Thymus (tissue), 11 donors: ENCODE data around the gene TMEFF1. TPM values are rescaled to one million over a fixed set of nuclear protein-coding genes. Genes with fewer than 3 reads are reported as not detected.

Experiments used
- DNase-seq, 9 donors: peaks; one replicate each; pipeline ENCODE4 v3.0.0-alpha.2; 2013; ENCODE audit warnings: low spot score in 9 of 9, low read depth in 6 of 9, missing footprints in 1 of 9
- H3K27ac ChIP-seq, 2 donors: one replicate each; pipeline ENCODE4 v1.5.1; 2013; ENCODE audit warnings: control low read depth in 1 of 2, low read depth in 1 of 2, low read length in 1 of 2, mild to moderate bottlenecking in 1 of 2, moderate library complexity in 1 of 2
- H3K27me3 ChIP-seq, 2 donors: one replicate each; pipeline ENCODE4 v1.5.1; 2013; ENCODE audit warnings: low read length in 1 of 2; ENCODE audit not compliant: control insufficient read depth in 2 of 2, insufficient read depth in 1 of 2
- H3K36me3 ChIP-seq, 2 donors: one replicate each; pipeline ENCODE4 v1.5.1; 2013; ENCODE audit warnings: low read length in 1 of 2, mild to moderate bottlenecking in 1 of 2, moderate library complexity in 1 of 2; ENCODE audit not compliant: control insufficient read depth in 2 of 2, insufficient read depth in 2 of 2
- H3K4me1 ChIP-seq, 2 donors: one replicate each; pipeline ENCODE4 v1.5.1; 2013; ENCODE audit warnings: low read length in 2 of 2; ENCODE audit not compliant: control insufficient read depth in 2 of 2, insufficient read depth in 2 of 2
- H3K4me3 ChIP-seq, 2 donors: one replicate each; pipeline ENCODE4 v1.5.1; 2013; ENCODE audit warnings: low read length in 2 of 2, control low read depth in 1 of 2, mild to moderate bottlenecking in 1 of 2
- H3K9me3 ChIP-seq, 2 donors: one replicate each; pipeline ENCODE4 v1.5.1; 2013; ENCODE audit warnings: low read length in 1 of 2, mild to moderate bottlenecking in 1 of 2; ENCODE audit not compliant: control insufficient read depth in 2 of 2, insufficient read depth in 1 of 2
- WGBS: extraction: QIAGEN DNeasy Blood & Tissue Kit; methylation state at CpG from one replicate; pipeline ENCODE4 v1.1.7; 2013; 5-methylcytosine and 5-hydroxymethylcytosine counted together
- polyA plus RNA-seq: library from polyadenylated mRNA; stranded (reverse); fragments of 200-250 nt; gene quantifications from one replicate; pipeline ENCODE4 v1.2.3, GENCODE V29; 2013
- total RNA-seq: library from RNA; stranded (reverse); fragments of 120-200 nt; gene quantifications from one replicate; pipeline ENCODE4 v1.2.4, GENCODE V29; 2013
- donor health status: healthy.

The TMEFF1 gene
- total and polyA plus RNA-seq, 2 donors: 0.02 to 1.4 TPM

DNA sequence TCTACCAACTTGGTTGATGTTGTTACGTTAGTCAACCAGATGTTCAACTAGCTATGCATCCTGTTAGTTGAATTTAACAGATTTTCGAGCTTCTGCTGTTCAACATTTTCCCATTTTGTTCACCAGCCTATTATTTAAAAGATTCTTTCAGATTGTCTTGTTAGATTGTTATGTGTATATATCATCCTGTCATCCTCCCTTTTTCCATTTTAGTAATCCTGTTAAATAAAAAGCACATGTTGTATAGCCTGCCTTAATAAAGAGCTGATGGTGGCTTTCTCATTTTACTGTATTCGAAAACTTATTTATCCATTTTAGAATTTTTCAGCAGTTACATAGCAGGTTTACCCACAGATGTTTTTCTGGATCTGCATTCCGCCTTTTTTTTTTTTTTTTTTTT is 4.3 kb downstream of the TMEFF1 start:
- H3K9me3 ChIP-seq: no peaks in the 10 kb centered on the region
- no peaks in the 10 kb centered on the region for H3K36me3 ChIP-seq
- no peak for DNase-seq
- no peak overlapping the region for H3K27ac ChIP-seq
- peaks cover 0 to 13% of the 10 kb centered on the region in 2 donors for H3K27me3 ChIP-seq
- H3K4me3 ChIP-seq: no peak overlapping the region
- peaks cover 7 to 8% of the 10 kb centered on the region in 2 donors for H3K4me1 ChIP-seq
- 99% methylated on average over 4 of the region's 4 CpGs for WGBS

DNA sequence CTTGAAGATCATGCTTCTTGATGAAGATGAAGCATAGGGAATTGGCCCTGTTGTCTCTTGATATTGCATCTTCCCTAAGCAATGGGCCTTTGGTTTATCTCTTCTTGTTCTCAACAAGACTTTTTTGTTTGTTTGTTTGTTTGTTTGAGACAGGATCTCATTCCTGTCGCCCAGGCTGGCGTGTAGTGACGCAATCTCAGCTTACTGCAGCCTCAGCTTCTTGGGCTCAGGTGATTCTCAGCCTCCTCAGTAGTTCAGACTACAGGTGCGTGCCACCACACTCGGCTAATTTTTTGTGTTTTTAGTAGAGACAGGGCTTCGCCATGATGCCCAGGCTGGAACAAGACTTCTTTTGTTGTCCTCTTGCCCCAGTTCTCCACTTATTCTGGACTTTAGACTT is 5.2 kb downstream of the TMEFF1 start:
- no peak for DNase-seq
- H3K4me3 ChIP-seq: no peak overlapping the region
- no peaks in the 10 kb centered on the region for H3K36me3 ChIP-seq
- H3K27me3 ChIP-seq: peaks cover 0 to 13% of the 10 kb centered on the region in 2 donors
- H3K27ac ChIP-seq: no peak overlapping the region
- H3K4me1 ChIP-seq: peaks cover 4 to 5% of the 10 kb centered on the region in 2 donors
- H3K9me3 ChIP-seq: no peaks in the 10 kb centered on the region
- 97% methylated on average over 6 of the region's 6 CpGs for WGBS

DNA sequence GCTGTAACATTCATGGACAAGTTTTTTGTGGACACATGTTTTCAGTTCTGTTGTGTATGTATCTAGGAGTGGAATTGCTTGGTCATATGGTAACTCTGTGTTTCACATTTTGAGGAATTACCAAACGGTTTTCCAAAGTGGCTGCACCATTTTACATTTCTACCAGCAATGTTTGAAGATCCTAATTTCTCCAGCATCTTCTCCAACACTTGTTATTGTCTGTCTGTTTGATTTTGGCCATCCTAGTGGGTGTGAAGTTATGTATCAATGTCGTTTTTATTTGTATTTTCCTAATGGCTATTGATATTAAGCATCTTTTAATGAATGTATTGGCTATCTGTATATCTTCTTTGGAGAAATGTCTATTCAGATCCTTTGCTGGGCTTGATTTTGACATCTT is 6.9 kb downstream of the TMEFF1 start:
- Histone ChIP-seq H3K36me3 (no peaks in the 10 kb centered on the region), H3K9me3 (no peaks in the 10 kb centered on the region), H3K4me1 (no peaks in the 10 kb centered on the region), H3K4me3 (no peak overlapping the region), H3K27me3 (peaks cover 0 to under 1% of the 10 kb centered on the region in 2 donors), H3K27ac (no peak overlapping the region)
- no peak for DNase-seq
- WGBS: 97% methylated on average over 2 of the region's 2 CpGs

DNA sequence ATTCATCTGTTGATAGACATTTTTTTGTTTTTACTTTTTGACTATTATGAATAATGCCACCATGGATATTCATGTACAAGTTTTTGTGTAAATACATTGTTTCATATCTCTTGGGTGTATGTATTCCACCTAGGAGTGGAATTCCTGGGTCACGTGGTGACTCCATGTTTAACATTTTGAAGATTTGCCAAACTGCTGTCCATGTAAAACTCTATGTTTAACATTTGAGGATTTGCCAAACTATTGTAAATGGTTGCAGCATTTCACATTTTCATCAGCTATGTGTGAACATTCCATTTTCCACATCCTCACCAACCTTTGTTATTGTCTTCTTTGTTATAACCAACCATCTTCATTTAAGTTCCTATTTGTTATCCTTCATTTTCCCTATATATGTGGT is 12.2 kb downstream of the TMEFF1 start:
- Histone ChIP-seq H3K4me1 (no peaks in the 10 kb centered on the region), H3K27me3 (no peaks in the 10 kb centered on the region), H3K36me3 (no peaks in the 10 kb centered on the region), H3K27ac (no peak overlapping the region), H3K9me3 (no peaks in the 10 kb centered on the region), H3K4me3 (no peak overlapping the region)
- WGBS: 96% methylated on average over 1 of the region's 1 CpG
- no peak for DNase-seq

DNA sequence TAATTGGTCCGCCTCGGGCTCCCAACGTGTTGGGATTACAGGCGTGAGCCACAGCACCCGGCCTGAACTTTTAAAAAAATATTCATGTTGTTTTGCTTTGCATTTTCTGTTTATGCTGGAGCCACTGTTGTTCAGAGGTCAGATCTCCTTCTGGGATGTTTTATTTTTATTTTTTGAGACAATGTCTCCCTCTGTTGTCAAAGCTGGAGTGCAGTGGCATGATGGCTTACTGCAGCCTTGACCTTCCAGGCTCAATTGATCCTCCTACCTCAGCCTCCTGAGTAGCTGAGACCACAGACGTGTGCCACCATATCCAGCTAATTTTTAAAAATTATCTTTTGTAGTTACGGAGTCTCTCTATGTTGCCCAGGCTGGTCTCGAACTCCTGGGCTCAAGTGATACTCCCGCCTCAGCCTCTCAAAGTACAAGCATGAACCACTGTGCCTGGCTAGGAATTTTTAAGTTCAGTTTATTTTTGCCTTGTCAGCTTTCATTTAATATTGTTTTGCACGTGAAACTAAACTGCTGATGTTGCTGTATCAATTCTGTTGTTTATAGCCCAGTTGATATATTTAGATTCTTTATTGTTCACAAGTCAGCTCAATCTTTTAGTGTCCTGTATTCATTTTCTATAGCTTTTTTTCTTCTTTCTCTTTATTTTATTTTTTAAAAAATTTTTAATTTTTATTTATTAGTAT is 13.7 kb downstream of the TMEFF1 start:
- H3K9me3 ChIP-seq: no peaks in the 10 kb centered on the region
- no peaks in the 10 kb centered on the region for H3K4me1 ChIP-seq
- H3K36me3 ChIP-seq: no peaks in the 10 kb centered on the region
- 97% methylated on average over 10 of the region's 10 CpGs for WGBS
- H3K27me3 ChIP-seq: no peaks in the 10 kb centered on the region
- H3K4me3 ChIP-seq: no peak overlapping the region
- no peak for DNase-seq
- no peak overlapping the region for H3K27ac ChIP-seq

DNA sequence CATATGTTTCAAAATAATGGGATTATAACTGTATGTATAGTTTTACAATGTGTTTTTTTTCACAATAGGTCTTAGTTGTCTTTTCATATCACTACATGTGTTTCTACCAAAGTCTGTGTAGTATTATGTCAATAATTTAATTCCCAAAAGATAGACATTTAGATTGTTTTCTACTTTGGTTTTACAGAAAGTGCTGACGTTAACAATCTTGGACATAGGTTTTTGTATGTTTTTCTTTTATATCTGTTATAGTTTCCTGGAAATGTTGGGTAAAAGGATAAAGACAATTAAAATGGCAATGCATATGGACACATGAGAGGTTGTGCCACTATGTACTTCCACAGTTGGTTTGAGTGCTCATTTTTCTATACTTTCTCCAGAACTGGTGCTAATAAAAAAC is 15.2 kb downstream of the TMEFF1 start:
- H3K36me3 ChIP-seq: no peaks in the 10 kb centered on the region
- 97% methylated on average over 1 of the region's 1 CpG for WGBS

DNA sequence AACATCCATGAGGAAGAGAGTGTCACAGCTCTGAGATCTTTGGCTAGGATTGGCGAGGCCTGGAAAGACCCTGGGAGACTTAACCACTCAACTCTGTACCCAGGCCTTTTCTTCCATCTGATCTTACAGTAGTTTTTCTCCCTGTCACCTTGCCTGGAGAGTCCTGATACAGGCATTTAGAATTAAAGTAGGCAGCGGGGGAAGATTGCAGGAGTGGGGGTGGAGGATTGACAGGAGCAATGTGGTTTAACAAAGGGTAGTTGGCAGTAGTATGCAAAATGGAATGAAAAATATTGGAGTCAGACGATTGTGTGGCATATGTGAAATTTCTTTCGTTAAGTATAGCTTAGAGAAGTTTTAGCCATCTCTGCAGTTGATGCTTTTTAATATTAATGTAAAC is 16.9 kb downstream of the TMEFF1 start:
- no peak overlapping the region for H3K27ac ChIP-seq
- H3K4me1 ChIP-seq: no peaks in the 10 kb centered on the region
- H3K4me3 ChIP-seq: no peak overlapping the region
- WGBS: 93% methylated on average over 4 of the region's 4 CpGs
- no peaks in the 10 kb centered on the region for H3K36me3 ChIP-seq
- H3K27me3 ChIP-seq: no peaks in the 10 kb centered on the region
- H3K9me3 ChIP-seq: no peaks in the 10 kb centered on the region
- no peak for DNase-seq

More for the DNA sequence above, 15.2 kb downstream of the TMEFF1 start:
- Histone ChIP-seq H3K27ac (no peak overlapping the region), H3K9me3 (no peaks in the 10 kb centered on the region), H3K4me1 (no peaks in the 10 kb centered on the region), H3K4me3 (no peak overlapping the region), H3K27me3 (no peaks in the 10 kb centered on the region)
- no peak for DNase-seq

DNA sequence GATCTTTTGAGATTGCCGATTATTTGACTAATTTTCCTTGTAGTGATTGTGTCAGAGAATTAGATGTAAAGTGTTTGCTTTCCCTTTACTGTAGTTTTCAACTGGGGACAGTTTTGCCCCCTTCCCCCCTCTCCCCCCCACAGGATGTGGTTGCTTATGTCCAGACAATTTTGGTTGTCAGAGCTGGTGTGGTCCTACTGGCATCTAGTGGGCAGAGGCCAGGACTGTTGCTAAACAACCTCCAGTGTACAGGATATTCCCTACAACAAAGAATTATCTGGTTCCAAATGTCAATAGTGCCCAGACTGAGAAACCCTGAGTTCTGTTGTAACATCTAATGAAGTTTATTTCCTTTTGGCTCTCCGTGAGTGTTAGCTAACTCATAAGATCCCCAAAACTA is 20.0 kb downstream of the TMEFF1 start:
- Histone ChIP-seq H3K4me1 (no peaks in the 10 kb centered on the region), H3K36me3 (no peaks in the 10 kb centered on the region), H3K9me3 (no peaks in the 10 kb centered on the region), H3K27me3 (no peaks in the 10 kb centered on the region), H3K27ac (no peak overlapping the region), H3K4me3 (no peak overlapping the region)
- no peak for DNase-seq
- WGBS: 94% methylated on average over 2 of the region's 2 CpGs

DNA sequence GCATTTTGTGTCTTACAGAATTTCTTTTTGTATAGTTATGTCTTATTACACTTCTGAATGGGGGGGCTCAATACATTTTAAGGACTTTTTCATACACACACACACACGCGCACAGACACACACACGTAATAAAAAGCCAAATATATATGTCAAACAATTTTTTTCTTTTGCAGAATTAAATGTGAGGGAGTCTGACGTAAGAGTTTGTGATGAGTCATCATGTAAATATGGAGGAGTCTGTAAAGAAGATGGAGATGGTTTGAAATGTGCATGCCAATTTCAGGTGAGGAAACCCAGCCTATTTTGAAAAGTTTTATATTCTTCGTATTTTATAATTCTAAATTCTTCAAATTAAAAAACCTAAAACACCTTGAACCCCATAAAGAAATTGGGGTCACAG is 25.6 kb downstream of the TMEFF1 start:
- Histone ChIP-seq H3K27me3 (no peaks in the 10 kb centered on the region), H3K4me3 (no peak overlapping the region), H3K9me3 (no peaks in the 10 kb centered on the region), H3K27ac (no peak overlapping the region), H3K36me3 (no peaks in the 10 kb centered on the region), H3K4me1 (no peaks in the 10 kb centered on the region)
- no peak for DNase-seq
- 96% methylated on average over 5 of the region's 5 CpGs for WGBS
